ENCODE data around the gene PRKCE.

Gene PRKCE

GRCh38 chr2:46170026-46170425 is 518.6 kb downstream of the PRKCE start:
- H3K27ac ChIP-seq (ENCODE audit: low read depth, low read length, severe bottlenecking), result no peak overlapping the region
- H3K9me3 ChIP-seq (ENCODE audit: control insufficient read depth, low read length), result no peaks in the 10 kb centered on the region
- H3K4me1 ChIP-seq (ENCODE audit: control insufficient read depth, insufficient read depth, low read length, poor library complexity, severe bottlenecking), result peaks cover 43% of the 10 kb centered on the region
- no peak overlapping the region for H3K4me3 ChIP-seq (ENCODE audit: extremely low read depth, insufficient read depth, low read length, poor library complexity, severe bottlenecking)
- peaks cover 37% of the 10 kb centered on the region for H3K36me3 ChIP-seq (ENCODE audit: control insufficient read depth, insufficient read depth, low read length)
- no CpG with 5 or more reads among the region's 2 CpGs for WGBS, 2 experiments (ENCODE audit: insufficient coverage in 2 of 2)

GRCh38 chr2:46170611-46171350 is 519.3 kb downstream of the PRKCE start:
- WGBS, 2 experiments (ENCODE audit: insufficient coverage in 2 of 2), result 83 to 88% methylated on average over 6 of the region's 9 CpGs
- Histone ChIP-seq H3K9me3 (ENCODE audit: control insufficient read depth, low read length) (no peaks in the 10 kb centered on the region), H3K36me3 (ENCODE audit: control insufficient read depth, insufficient read depth, low read length) (peaks cover 31% of the 10 kb centered on the region), H3K4me3 (ENCODE audit: extremely low read depth, insufficient read depth, low read length, poor library complexity, severe bottlenecking) (no peak overlapping the region), H3K4me1 (ENCODE audit: control insufficient read depth, insufficient read depth, low read length, poor library complexity, severe bottlenecking) (peaks cover 43% of the 10 kb centered on the region), H3K27ac (ENCODE audit: low read depth, low read length, severe bottlenecking) (peak overlapping the region; percentile 4)

GRCh38 chr2:46171411-46171953 is 520.0 kb downstream of the PRKCE start:
- Histone ChIP-seq H3K9me3 (ENCODE audit: control insufficient read depth, low read length) (no peaks in the 10 kb centered on the region), H3K4me3 (ENCODE audit: extremely low read depth, insufficient read depth, low read length, poor library complexity, severe bottlenecking) (no peak overlapping the region), H3K27ac (ENCODE audit: low read depth, low read length, severe bottlenecking) (peak overlapping the region; percentile 3), H3K4me1 (ENCODE audit: control insufficient read depth, insufficient read depth, low read length, poor library complexity, severe bottlenecking) (peaks cover 43% of the 10 kb centered on the region), H3K36me3 (ENCODE audit: control insufficient read depth, insufficient read depth, low read length) (peaks cover 24% of the 10 kb centered on the region)
- WGBS, 2 experiments (ENCODE audit: insufficient coverage in 2 of 2), result 87 to 89% methylated on average over 5 of the region's 9 CpGs

GRCh38 chr2:46171996-46172546 is 520.6 kb downstream of the PRKCE start:
- no peaks in the 10 kb centered on the region for H3K9me3 ChIP-seq (ENCODE audit: control insufficient read depth, low read length)
- H3K36me3 ChIP-seq (ENCODE audit: control insufficient read depth, insufficient read depth, low read length), result peaks cover 18% of the 10 kb centered on the region
- H3K4me3 ChIP-seq (ENCODE audit: extremely low read depth, insufficient read depth, low read length, poor library complexity, severe bottlenecking), result no peak overlapping the region
- no peak overlapping the region for H3K27ac ChIP-seq (ENCODE audit: low read depth, low read length, severe bottlenecking)
- H3K4me1 ChIP-seq (ENCODE audit: control insufficient read depth, insufficient read depth, low read length, poor library complexity, severe bottlenecking), result peaks cover 43% of the 10 kb centered on the region
- whole genome bisulfite sequencing, 2 experiments (ENCODE audit: insufficient coverage in 2 of 2), result 91 to 96% methylated on average over 7 to 10 of the region's 14 CpGs

GRCh38 chr2:46173030-46173429 is 521.6 kb downstream of the PRKCE start:
- peaks cover 37% of the 10 kb centered on the region for H3K4me1 ChIP-seq (ENCODE audit: control insufficient read depth, insufficient read depth, low read length, poor library complexity, severe bottlenecking)
- no peaks in the 10 kb centered on the region for H3K9me3 ChIP-seq (ENCODE audit: control insufficient read depth, low read length)
- WGBS, 2 experiments (ENCODE audit: insufficient coverage in 2 of 2), result 93 to 95% methylated on average over 3 of the region's 4 CpGs
- no peak overlapping the region for H3K4me3 ChIP-seq (ENCODE audit: extremely low read depth, insufficient read depth, low read length, poor library complexity, severe bottlenecking)
- peaks cover 14% of the 10 kb centered on the region for H3K36me3 ChIP-seq (ENCODE audit: control insufficient read depth, insufficient read depth, low read length)
- no peak overlapping the region for H3K27ac ChIP-seq (ENCODE audit: low read depth, low read length, severe bottlenecking)

- Histone ChIP-seq H3K4me1 (ENCODE audit: control insufficient read depth, insufficient read depth, low read length, poor library complexity, severe bottlenecking) (peaks cover 37% of the 10 kb centered on the region), H3K4me3 (ENCODE audit: extremely low read depth, insufficient read depth, low read length, poor library complexity, severe bottlenecking) (no peak overlapping the region), H3K9me3 (ENCODE audit: control insufficient read depth, low read length) (no peaks in the 10 kb centered on the region), H3K36me3 (ENCODE audit: control insufficient read depth, insufficient read depth, low read length) (peaks cover 7% of the 10 kb centered on the region), H3K27ac (ENCODE audit: low read depth, low read length, severe bottlenecking) (no peak overlapping the region)
- 95 to 98% methylated on average over 5 of the region's 7 CpGs for WGBS, 2 experiments (ENCODE audit: insufficient coverage in 2 of 2)
Observed at GRCh38 chr2:46173636-46174250, 522.3 kb downstream of the PRKCE start.

- Histone ChIP-seq H3K4me1 (ENCODE audit: control insufficient read depth, insufficient read depth, low read length, poor library complexity, severe bottlenecking) (peaks cover 37% of the 10 kb centered on the region), H3K4me3 (ENCODE audit: extremely low read depth, insufficient read depth, low read length, poor library complexity, severe bottlenecking) (no peak overlapping the region), H3K9me3 (ENCODE audit: control insufficient read depth, low read length) (no peaks in the 10 kb centered on the region), H3K36me3 (ENCODE audit: control insufficient read depth, insufficient read depth, low read length) (peaks cover 4% of the 10 kb centered on the region), H3K27ac (ENCODE audit: low read depth, low read length, severe bottlenecking) (no peak overlapping the region)
- 79 to 81% methylated on average over 8 to 9 of the region's 14 CpGs for WGBS, 2 experiments (ENCODE audit: insufficient coverage in 2 of 2)
Observed at GRCh38 chr2:46174345-46175170, 523.1 kb downstream of the PRKCE start.

- Histone ChIP-seq H3K4me1 (ENCODE audit: control insufficient read depth, insufficient read depth, low read length, poor library complexity, severe bottlenecking) (peaks cover 34% of the 10 kb centered on the region), H3K27ac (ENCODE audit: low read depth, low read length, severe bottlenecking) (no peak overlapping the region), H3K36me3 (ENCODE audit: control insufficient read depth, insufficient read depth, low read length) (peaks cover 4% of the 10 kb centered on the region), H3K9me3 (ENCODE audit: control insufficient read depth, low read length) (no peaks in the 10 kb centered on the region), H3K4me3 (ENCODE audit: extremely low read depth, insufficient read depth, low read length, poor library complexity, severe bottlenecking) (no peak overlapping the region)
- 100% methylated on average over 1 of the region's 4 CpGs for WGBS, 2 experiments (ENCODE audit: insufficient coverage in 2 of 2)
Observed at GRCh38 chr2:46175419-46175818, 523.9 kb downstream of the PRKCE start.

GRCh38 chr2:46177461-46178089 is 526.1 kb downstream of the PRKCE start:
- no peaks in the 10 kb centered on the region for H3K9me3 ChIP-seq (ENCODE audit: control insufficient read depth, low read length)

GRCh38 chr2:46179037-46179621 is 527.7 kb downstream of the PRKCE start:
- Histone ChIP-seq H3K4me3 (ENCODE audit: extremely low read depth, insufficient read depth, low read length, poor library complexity, severe bottlenecking) (no peak overlapping the region), H3K4me1 (ENCODE audit: control insufficient read depth, insufficient read depth, low read length, poor library complexity, severe bottlenecking) (peaks cover 20% of the 10 kb centered on the region), H3K9me3 (ENCODE audit: control insufficient read depth, low read length) (no peaks in the 10 kb centered on the region), H3K36me3 (ENCODE audit: control insufficient read depth, insufficient read depth, low read length) (peaks cover 4% of the 10 kb centered on the region), H3K27ac (ENCODE audit: low read depth, low read length, severe bottlenecking) (peak overlapping the region; percentile 83)
- 78 to 80% methylated on average over 5 to 6 of the region's 6 CpGs for WGBS, 2 experiments (ENCODE audit: insufficient coverage in 2 of 2)

More at GRCh38 chr2:46177461-46178089, 526.1 kb downstream of the PRKCE start:
- Histone ChIP-seq H3K4me1 (ENCODE audit: control insufficient read depth, insufficient read depth, low read length, poor library complexity, severe bottlenecking) (peaks cover 20% of the 10 kb centered on the region), H3K27ac (ENCODE audit: low read depth, low read length, severe bottlenecking) (no peak overlapping the region), H3K4me3 (ENCODE audit: extremely low read depth, insufficient read depth, low read length, poor library complexity, severe bottlenecking) (no peak overlapping the region), H3K36me3 (ENCODE audit: control insufficient read depth, insufficient read depth, low read length) (peaks cover 4% of the 10 kb centered on the region)
- 86 to 100% methylated on average over 3 to 5 of the region's 6 CpGs for WGBS, 2 experiments (ENCODE audit: insufficient coverage in 2 of 2)
